ENCODE results near the gene NSD2. TPM values are rescaled to one million over a fixed set of nuclear protein-coding genes. Genes with fewer than 3 reads are reported as not detected.

NSD2 gene
- total RNA-seq, 1 donor from 2014 or later: 66.4 TPM

GRCh38 chr4:1975391-1975801, 104.2 kb downstream of the NSD2 start:
- no peak overlapping the region for H3K4me3 Mint-ChIP-seq (ENCODE audit: unreplicated experiment)
- H3K27me3 Mint-ChIP-seq (ENCODE audit: unreplicated experiment): no peaks in the 10 kb centered on the region
- no peaks in the 10 kb centered on the region for H3K9me3 Mint-ChIP-seq (ENCODE audit: unreplicated experiment)
- H3K36me3 Mint-ChIP-seq (ENCODE audit: unreplicated experiment): peaks cover 30% of the 10 kb centered on the region
- H3K27ac Mint-ChIP-seq (ENCODE audit: unreplicated experiment): no peak overlapping the region
- DNase-seq (ENCODE audit: extremely low spot score, unreplicated experiment): no peak
- no peak for TF ChIP-seq CTCF (IDR thresholded peaks at IDR 0.05)
- no peaks in the 10 kb centered on the region for H3K4me1 Mint-ChIP-seq (ENCODE audit: unreplicated experiment)

GRCh38 chr4:1975880-1976279, 104.7 kb downstream of the NSD2 start:
- TF ChIP-seq CTCF (IDR thresholded peaks at IDR 0.05): no peak
- Mint-ChIP-seq H3K4me3 (ENCODE audit: unreplicated experiment) (no peak overlapping the region), H3K36me3 (ENCODE audit: unreplicated experiment) (peaks cover 31% of the 10 kb centered on the region), H3K27me3 (ENCODE audit: unreplicated experiment) (no peaks in the 10 kb centered on the region), H3K9me3 (ENCODE audit: unreplicated experiment) (no peaks in the 10 kb centered on the region), H3K4me1 (ENCODE audit: unreplicated experiment) (no peaks in the 10 kb centered on the region), H3K27ac (ENCODE audit: unreplicated experiment) (no peak overlapping the region)
- DNase-seq (ENCODE audit: extremely low spot score, unreplicated experiment): no peak

GRCh38 chr4:1976416-1977352, 105.5 kb downstream of the NSD2 start:
- H3K27ac Mint-ChIP-seq (ENCODE audit: unreplicated experiment): no peak overlapping the region
- no peaks in the 10 kb centered on the region for H3K27me3 Mint-ChIP-seq (ENCODE audit: unreplicated experiment)
- peaks cover 31% of the 10 kb centered on the region for H3K36me3 Mint-ChIP-seq (ENCODE audit: unreplicated experiment)
- no peak for TF ChIP-seq CTCF (IDR thresholded peaks at IDR 0.05)
- DNase-seq (ENCODE audit: extremely low spot score, unreplicated experiment): no peak
- no peak overlapping the region for H3K4me3 Mint-ChIP-seq (ENCODE audit: unreplicated experiment)
- H3K9me3 Mint-ChIP-seq (ENCODE audit: unreplicated experiment): no peaks in the 10 kb centered on the region
- H3K4me1 Mint-ChIP-seq (ENCODE audit: unreplicated experiment): peaks cover under 1% of the 10 kb centered on the region

- Mint-ChIP-seq H3K27me3 (ENCODE audit: unreplicated experiment) (no peaks in the 10 kb centered on the region), H3K36me3 (ENCODE audit: unreplicated experiment) (peaks cover 40% of the 10 kb centered on the region), H3K4me1 (ENCODE audit: unreplicated experiment) (peaks cover 7% of the 10 kb centered on the region), H3K4me3 (ENCODE audit: unreplicated experiment) (no peak overlapping the region), H3K9me3 (ENCODE audit: unreplicated experiment) (no peaks in the 10 kb centered on the region), H3K27ac (ENCODE audit: unreplicated experiment) (no peak overlapping the region)
- no peak for TF ChIP-seq CTCF (IDR thresholded peaks at IDR 0.05)
- no peak for DNase-seq (ENCODE audit: extremely low spot score, unreplicated experiment)
Observed at GRCh38 chr4:1978226-1978625, 107.0 kb downstream of the NSD2 start.

GRCh38 chr4:1978741-1979476, 107.7 kb downstream of the NSD2 start:
- Mint-ChIP-seq H3K4me1 (ENCODE audit: unreplicated experiment) (peaks cover 7% of the 10 kb centered on the region), H3K36me3 (ENCODE audit: unreplicated experiment) (peaks cover 40% of the 10 kb centered on the region), H3K27ac (ENCODE audit: unreplicated experiment) (no peak overlapping the region)

More at GRCh38 chr4:1978741-1979476, 107.7 kb downstream of the NSD2 start:
- Mint-ChIP-seq H3K27me3 (ENCODE audit: unreplicated experiment) (no peaks in the 10 kb centered on the region), H3K9me3 (ENCODE audit: unreplicated experiment) (no peaks in the 10 kb centered on the region), H3K4me3 (ENCODE audit: unreplicated experiment) (no peak overlapping the region)
- no peak for TF ChIP-seq CTCF (IDR thresholded peaks at IDR 0.05)
- peak; percentile 51 for DNase-seq (ENCODE audit: extremely low spot score, unreplicated experiment)
